ENCODE data around the gene LAPTM4A.

GRCh38 chr2:19988600-19988999 lies 62.8 kb downstream of the LAPTM4A start:
- TF ChIP-seq CTCF (IDR thresholded peaks at IDR 0.05 in 8 of 11, conservative IDR thresholded peaks at IDR 0.05 in 3 of 11) = no peak
- TF ChIP-seq POLR2AphosphoS5 (IDR thresholded peaks at IDR 0.05) = no peak

Data from spleen (tissue), 7 donors.